ENCODE measurements around the gene ILK.

DNA sequence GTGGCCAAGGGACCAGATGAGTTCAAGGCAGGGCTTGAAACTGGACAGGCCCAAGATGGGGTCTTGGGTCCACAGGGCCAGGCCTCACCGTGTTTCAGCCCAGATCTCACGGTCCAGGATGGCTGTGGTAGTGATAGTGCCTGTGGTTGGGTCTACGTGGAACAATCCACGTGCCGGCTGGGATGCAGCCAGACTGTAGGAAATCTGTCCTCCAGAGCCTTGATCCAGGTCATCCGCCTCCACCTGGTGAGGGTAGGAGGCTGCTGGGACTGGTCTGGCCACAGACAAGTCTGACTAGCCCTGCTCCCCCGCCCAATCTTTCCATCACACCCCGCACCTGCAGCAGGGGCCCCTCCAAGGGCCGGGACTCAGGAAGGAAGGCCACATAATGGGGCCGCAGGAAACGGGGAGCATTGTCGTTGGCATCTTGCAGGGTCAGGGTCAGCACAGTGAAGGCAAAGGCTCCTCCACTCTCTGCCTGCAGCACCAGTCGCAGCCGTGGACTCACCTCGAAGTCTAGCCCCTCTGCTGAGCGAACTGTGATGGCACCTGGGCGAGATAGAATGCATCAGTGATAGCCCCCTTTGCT, 22.4 kb downstream of the ILK start:
- TF ChIP-seq, protein P1, sequence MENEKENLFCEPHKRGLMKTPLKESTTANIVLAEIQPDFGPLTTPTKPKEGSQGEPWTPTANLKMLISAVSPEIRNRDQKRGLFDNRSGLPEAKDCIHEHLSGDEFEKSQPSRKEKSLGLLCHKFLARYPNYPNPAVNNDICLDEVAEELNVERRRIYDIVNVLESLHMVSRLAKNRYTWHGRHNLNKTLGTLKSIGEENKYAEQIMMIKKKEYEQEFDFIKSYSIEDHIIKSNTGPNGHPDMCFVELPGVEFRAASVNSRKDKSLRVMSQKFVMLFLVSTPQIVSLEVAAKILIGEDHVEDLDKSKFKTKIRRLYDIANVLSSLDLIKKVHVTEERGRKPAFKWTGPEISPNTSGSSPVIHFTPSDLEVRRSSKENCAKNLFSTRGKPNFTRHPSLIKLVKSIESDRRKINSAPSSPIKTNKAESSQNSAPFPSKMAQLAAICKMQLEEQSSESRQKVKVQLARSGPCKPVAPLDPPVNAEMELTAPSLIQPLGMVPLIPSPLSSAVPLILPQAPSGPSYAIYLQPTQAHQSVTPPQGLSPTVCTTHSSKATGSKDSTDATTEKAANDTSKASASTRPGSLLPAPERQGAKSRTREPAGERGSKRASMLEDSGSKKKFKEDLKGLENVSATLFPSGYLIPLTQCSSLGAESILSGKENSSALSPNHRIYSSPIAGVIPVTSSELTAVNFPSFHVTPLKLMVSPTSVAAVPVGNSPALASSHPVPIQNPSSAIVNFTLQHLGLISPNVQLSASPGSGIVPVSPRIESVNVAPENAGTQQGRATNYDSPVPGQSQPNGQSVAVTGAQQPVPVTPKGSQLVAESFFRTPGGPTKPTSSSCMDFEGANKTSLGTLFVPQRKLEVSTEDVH (IDR thresholded peaks at IDR 0.05; ENCODE audit: low read depth, partially characterized antibody) = no peak
- TF ChIP-seq TAF1 (IDR thresholded peaks at IDR 0.05; ENCODE audit: borderline replicate concordance, low read depth, low read length) (no peak), SREBF1 (IDR thresholded peaks at IDR 0.05; ENCODE audit: low read length) (no peak)

Data from GM12878 (cell line).